Colon (tissue), 2 donors: ENCODE results near the gene MARCOL.

Experiments used
- FAIRE-seq: peaks from 2 replicates; lab custom pipeline; 2012; peaks lifted over from hg19 to GRCh38; lab: Jason Lieb, UNC
- donor health status: control.
- donor health status: control.

Gene MARCOL

GRCh38 chr5:148238418-148238794 is at the start of gene MARCOL:
TSS of gene MARCOL (plus strand) at chr5:148238525. CDS start at chr5:148238598, 73 bp downstream.
- FAIRE-seq: no peak

GRCh38 chr5:148191010-148191409 is 47.3 kb upstream of the MARCOL start:
- FAIRE-seq: no peak

- FAIRE-seq: no peak
Observed at GRCh38 chr5:148193202-148193601, 45.1 kb upstream of the MARCOL start.

GRCh38 chr5:148201151-148201550 is 37.2 kb upstream of the MARCOL start:
- no peak for FAIRE-seq

GRCh38 chr5:148202531-148203203 is 35.7 kb upstream of the MARCOL start, which contains the start of gene SPINK6:
TSS of gene SPINK6 (plus strand) at chr5:148203042. CDS start at chr5:148203097, 55 bp downstream.
- no peak for FAIRE-seq

GRCh38 chr5:148205044-148205806 is 33.1 kb upstream of the MARCOL start:
- no peak for FAIRE-seq

GRCh38 chr5:148205865-148206264 is 32.5 kb upstream of the MARCOL start:
- FAIRE-seq: no peak

GRCh38 chr5:148206620-148207019 is 31.7 kb upstream of the MARCOL start:
- FAIRE-seq: no peak

GRCh38 chr5:148208226-148208625 is 30.1 kb upstream of the MARCOL start:
- no peak for FAIRE-seq

GRCh38 chr5:148209151-148209770 is 29.1 kb upstream of the MARCOL start:
- no peak for FAIRE-seq

GRCh38 chr5:148214665-148215185 is 23.6 kb upstream of the MARCOL start:
- FAIRE-seq: no peak

- no peak for FAIRE-seq
Observed at GRCh38 chr5:148221508-148221907, 16.8 kb upstream of the MARCOL start.

GRCh38 chr5:148224117-148224742 is 14.1 kb upstream of the MARCOL start:
- FAIRE-seq: no peak

- FAIRE-seq: no peak
Observed at GRCh38 chr5:148228392-148228984, 9.8 kb upstream of the MARCOL start.

- no peak for FAIRE-seq
Observed at GRCh38 chr5:148229840-148230239, 8.5 kb upstream of the MARCOL start.

- FAIRE-seq: no peak
Observed at GRCh38 chr5:148230240-148230639, 8.1 kb upstream of the MARCOL start.

GRCh38 chr5:148237785-148238417 is 424 bp upstream of the MARCOL start:
- FAIRE-seq: no peak

GRCh38 chr5:148248894-148249293 is 10.6 kb downstream of the MARCOL start:
- no peak for FAIRE-seq

GRCh38 chr5:148255456-148255855 is 17.1 kb downstream of the MARCOL start:
- FAIRE-seq: no peak

- no peak for FAIRE-seq
Observed at GRCh38 chr5:148259288-148259687, 21.0 kb downstream of the MARCOL start.

- FAIRE-seq: no peak
Observed at GRCh38 chr5:148261221-148261620, 22.9 kb downstream of the MARCOL start.

- no peak for FAIRE-seq
Observed at GRCh38 chr5:148267962-148268361, 29.6 kb downstream of the MARCOL start.
